GM18508 (cell line): ENCODE results near the gene SETMAR.

Source experiments
- ATAC-seq: cut with Tn5 transposase; IDR thresholded peaks from one replicate; pipeline ENCODE4 v1.9.1; 2021; ENCODE audit warnings: moderate number of reproducible peaks; ENCODE audit not compliant: insufficient read depth, unreplicated experiment

The SETMAR gene

DNA sequence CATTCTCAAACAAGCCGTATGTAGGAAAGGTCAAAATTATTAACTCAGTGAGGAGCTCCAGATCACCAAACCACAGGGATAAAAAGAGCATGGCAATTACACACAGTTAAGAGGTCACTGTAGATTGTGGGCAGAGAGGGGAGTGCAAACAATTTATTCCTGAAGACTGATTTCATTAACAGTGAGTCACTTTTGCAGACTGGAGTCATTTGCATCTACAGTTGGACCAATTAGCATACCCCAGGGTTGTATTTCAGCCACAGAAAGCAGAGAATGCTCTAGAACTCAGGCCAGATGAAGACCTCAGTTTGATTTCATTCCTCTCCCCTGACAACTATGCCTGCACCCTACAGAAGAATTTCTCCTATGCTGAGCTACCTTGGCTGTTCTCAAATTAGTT is 40.1 kb downstream of the SETMAR start:
- no peak for ATAC-seq

DNA sequence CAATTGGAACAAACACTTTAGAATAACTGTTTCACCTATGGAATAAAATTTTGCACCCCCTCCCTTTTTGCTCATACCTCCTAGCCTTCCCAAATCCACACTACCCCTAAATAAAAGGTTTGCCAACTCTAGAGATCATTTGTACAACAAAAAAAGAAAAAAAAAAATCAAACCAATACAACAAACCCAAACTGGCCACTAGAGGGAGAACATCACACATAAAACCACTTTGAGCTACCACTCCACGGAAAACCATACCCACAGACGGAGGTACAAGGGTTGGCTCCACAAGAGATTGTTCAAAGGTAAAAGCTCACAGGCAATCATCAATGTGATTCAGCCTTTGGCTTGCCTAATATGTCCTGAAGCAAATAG is 47.6 kb downstream of the SETMAR start:
- ATAC-seq, result peak; percentile 68

DNA sequence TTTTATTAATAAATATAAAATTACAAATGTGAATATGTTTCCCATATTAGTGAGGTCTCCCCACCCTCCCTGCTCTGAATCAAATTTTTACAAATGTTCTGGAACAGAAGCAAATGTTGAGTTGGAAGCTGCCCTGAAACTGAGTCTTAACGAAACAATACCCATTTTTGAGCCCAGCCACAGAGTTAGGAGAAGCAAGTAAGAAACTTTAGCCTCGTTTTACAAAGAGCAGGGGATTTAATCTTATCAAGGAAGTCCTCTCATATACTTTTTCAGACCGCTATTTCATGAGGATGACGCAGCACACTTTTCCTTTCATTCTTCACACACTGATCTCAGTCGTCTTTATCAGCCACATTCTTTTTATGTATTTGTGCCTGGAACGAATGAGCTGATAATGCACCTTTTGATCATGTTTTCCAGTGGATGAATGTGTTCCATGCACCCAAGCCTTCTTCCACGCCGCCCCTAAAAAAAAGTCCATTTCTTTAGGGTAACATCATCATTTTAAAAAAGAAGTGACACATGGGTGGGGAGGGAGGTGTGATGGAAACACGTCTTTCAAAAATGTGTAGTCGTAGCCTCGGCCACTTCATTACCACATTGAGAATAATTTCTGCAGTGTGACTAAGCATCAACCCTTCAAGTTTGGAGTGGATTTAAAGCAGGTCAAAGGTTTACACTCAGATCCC is 48.1 kb downstream of the SETMAR start:
- ATAC-seq, result no peak

DNA sequence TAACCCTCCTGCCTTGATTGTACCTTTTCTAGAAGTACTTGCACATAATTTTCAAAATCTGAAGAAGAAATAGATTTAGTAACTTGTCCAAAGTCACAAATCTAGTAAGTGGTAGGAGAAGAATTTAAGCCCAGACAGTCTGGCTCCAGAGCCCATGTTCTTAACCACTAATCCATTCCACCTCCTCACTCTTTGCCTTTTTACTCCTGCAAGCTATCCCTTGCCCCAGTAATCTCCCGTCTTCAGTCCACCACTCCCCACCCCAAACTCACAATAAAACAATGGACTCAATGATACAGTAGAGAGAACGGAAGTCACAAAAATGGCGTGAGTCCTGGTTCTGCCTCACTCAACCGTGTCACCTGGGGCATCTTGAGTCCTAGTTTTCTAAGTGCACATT is 48.7 kb downstream of the SETMAR start:
- ATAC-seq, result no peak

DNA sequence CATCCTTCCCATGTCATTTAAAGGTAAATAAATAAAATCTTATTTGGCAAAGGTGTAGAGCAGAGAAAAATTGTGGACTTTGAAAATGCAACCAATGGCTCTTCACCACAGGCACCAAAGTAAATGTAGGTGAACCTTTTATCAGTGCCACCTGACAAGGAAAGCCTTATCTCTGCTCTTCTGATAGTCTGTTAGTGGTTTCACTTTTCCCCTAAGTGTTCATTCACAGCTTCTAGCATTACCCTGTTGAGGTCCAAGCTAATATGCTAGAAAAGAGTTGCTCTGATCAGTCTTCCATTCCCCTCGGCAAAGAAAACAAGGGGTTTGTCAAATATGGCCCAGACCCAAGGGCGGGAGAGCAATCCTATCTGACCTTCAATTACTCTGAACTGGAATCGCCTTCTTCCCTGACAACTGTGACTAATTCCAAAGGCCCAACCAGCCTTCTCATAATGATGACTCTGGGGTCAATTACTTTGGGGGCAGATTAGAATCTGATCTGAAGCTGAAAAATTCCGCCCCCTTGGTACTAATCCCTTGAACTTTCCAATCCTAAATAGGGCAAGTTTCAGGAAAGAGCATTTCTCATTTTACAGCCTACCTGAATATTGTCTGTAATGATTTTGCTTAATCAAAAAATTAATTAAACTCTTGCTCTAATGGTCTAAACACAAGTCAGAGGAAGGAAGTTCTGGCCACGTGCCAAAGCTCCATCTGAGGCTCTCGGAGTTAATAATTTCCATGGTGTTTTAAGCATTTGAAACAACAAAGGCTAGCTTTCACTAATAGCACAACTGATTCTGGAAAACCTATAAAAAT is 52.4 kb downstream of the SETMAR start:
- no peak for ATAC-seq

DNA sequence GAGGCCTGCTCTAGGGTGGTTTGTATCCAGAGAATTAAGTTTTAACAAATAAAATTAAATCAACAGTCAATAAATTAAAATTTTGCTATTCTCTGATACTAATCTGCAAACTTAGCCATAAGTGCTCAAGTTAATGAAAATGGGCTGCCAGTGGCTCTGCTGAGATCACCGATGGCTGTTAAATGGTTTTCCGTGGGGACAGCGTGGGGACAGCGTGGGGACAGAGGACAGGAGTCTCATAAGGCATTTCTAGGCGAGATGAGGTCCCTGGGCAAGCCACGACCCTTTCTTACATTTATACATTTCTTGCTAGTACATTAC is 53.0 kb downstream of the SETMAR start:
- no peak for ATAC-seq

DNA sequence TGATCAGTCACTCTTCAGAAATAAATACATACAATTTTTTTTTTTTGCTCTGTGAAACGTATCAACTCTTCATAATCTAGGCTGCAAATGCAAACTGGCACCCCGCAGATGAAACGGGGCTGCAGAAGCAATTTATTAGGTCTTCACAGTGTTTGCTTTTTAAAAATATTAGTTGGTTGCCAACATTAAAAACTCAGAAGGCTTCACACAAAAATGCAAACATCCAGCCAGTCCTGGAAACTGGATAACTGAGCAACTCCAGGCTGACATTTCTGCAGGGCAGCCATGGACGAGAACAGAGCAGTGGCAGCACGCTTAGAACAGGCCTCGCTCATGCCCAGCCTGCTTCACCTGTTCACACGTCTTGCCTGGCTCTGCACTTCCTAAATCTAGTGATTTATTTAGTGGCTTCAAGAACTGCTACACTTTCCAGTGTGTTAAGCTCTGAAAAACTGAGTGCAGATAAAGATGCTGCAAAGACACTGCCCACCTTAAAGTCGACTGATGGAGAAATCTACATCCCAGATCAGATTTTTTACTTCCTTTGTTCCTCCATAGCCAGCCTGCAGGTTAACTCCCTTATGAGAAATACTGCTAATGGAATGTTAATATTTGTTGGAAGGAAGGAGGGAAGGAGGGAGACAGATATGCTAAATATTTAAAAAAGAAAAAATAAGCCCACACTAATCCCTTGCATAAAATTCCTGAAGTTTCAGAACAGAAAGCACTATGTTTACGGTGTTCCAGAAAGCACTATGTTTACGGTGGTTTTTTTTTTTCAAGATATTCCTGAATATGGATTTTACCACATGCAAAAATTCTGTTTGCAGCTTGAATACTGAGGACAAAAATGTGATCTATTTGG is 53.6 kb downstream of the SETMAR start:
- ATAC-seq, result no peak

DNA sequence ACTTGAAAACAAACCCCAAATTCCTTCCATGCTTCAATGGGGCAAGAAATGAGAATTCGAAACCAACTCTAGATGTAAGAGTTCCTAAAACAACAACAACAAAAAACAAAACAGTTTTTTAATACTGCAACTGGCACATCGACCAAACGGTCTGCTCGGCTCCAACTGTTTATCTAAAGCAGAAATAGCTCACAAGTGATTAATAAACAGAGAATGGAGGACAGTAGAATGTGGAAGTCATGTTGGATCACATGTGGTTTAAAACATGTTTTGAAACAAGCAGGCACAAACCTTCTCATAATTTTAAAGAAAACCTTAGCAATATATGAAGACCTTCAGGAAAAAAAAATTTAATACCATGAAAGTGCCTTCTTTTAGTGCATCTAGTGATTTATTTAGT is 55.1 kb downstream of the SETMAR start:
- no peak for ATAC-seq

DNA sequence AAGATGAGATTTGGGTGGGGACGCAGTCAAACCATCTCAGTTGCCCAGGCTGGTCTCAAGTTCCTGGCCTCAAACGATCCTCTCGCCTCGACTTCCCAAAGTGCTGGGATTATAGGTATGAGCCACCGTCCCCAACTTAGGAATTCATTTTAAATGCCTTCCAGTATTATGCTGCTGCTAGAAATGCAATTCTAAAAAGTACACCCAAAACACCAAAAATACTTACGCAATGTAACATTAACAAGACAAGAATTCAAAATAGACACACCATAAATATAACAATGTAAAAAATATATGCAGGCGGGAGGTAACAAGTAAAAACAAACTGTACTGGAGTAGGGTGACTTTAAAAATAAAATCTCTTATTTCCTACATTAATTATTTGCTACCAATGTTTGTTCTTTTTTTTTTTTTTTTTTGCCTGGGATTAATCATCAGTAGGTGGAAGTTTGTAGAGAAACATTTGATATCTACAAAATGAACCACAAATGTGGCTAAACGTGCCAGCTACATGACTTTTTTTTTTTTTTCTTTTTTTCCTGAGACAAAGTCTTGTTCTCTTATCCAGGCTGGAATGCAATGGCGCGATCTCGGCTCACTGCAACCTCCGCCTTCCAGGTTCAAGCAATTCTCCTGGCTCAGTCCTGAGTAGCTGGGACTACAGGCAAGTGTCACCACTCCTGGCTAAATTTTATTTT is 56.8 kb downstream of the SETMAR start:
- no peak for ATAC-seq

DNA sequence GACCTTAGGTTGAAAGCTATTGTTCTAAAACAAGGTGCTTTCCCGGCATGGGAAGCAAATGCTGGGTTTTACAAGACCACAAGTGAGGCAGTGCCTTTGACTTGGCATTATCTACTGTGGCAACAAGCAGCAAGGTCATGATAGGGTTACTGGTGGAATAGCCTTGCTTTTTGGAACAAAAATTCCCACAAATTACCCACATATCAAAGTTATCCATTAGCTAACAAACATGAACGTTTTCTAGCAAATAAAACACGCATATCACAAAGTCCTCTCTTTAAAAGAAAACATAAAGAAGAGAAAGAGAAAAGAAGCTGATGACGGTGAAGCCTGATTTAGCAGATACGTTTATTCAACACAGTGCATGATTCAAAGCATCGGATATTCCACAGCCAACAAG is 57.6 kb downstream of the SETMAR start:
- no peak for ATAC-seq

DNA sequence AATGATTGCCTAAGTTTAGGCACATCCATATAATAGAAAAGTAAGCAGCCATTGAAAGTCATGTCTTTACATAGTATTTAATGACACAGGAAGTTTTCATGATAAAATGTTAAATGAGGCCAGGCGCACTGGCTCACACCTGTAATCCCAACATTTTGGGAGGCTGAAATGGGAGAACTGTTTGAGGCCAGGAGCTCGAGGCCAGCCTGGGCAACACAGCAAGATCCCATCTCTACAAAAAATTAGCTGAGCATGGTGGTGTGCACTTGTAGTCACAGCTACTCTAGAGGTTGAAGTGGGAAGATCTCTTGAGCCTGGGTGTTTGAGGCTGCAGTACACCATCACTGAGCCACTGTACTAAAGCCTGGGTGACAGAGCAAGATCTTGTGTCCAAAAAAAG is 59.4 kb downstream of the SETMAR start:
- ATAC-seq, result no peak
